ENCODE data around the gene KIRREL3. TPM values are rescaled to one million over a fixed set of nuclear protein-coding genes. Genes with fewer than 3 reads are reported as not detected.

KIRREL3 gene
- total and polyA plus RNA-seq, 2 of the 8 experiments (the other 6 are each of a cell fraction or from before 2014, with no cell fraction given), result 0.29 to 0.32 TPM

DNA sequence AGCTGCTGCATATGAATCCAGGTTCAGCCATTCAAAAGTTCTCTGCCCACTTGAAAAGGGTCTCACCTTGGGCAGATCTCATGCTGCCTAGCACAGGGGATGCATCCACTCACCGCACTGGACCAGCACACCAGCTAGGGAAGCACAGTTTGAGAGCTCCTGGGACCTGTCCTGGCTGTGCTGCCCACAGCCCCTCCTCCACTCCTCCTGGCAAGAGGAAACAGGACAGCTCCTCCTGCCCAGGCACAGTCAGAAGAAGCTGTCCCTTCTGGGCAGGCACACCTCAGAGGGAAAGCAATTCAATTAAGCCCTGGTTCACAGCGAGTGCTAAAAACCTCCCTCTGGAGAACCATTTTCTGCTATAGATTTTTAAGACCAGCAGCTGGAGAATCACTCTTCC, 498.4 kb downstream of the KIRREL3 start:
- Histone ChIP-seq H3K56ac (replicated peaks; ENCODE audit: insufficient read length, low read depth, low read length) (no peak overlapping the region), H4K8ac (ENCODE audit: extremely low read depth, insufficient read depth, low read length) (no peak overlapping the region), H3K23ac (ENCODE audit: insufficient read length) (no peak overlapping the region), H3K9me3 (ENCODE audit: insufficient read depth in 2 of 2, low read depth in 1 of 2, low read length in 1 of 2) (peaks cover 2 to 5% of the 10 kb centered on the region in 2 experiments; a peak in 1 of 4 replicates), H3K79me1 (ENCODE audit: low read depth, low read length) (0 out of 2 replicates have a peak, but pooled peaks cover 3% of the 10 kb centered on the region), H3K79me2 (ENCODE audit: control insufficient read depth in 1 of 2, insufficient read depth in 2 of 2, low read length in 2 of 2) (no peaks in the 10 kb centered on the region), H3K4ac (replicated peaks; ENCODE audit: insufficient read length, low read depth, low read length) (peak overlapping the region; percentile 3), H3K4me1 (replicated peaks in 1 of 4; ENCODE audit: control insufficient read depth in 3 of 4, insufficient read depth in 4 of 4, low read length in 3 of 4) (peaks cover 2 to 22% (median 6%) of the 10 kb centered on the region in 4 experiments), H2BK5ac (ENCODE audit: low read depth, low read length) (peak overlapping the region; percentile 28; the same call in 1 of the 2 replicates), H2BK20ac (ENCODE audit: low read length) (no peak overlapping the region), H3K27me3 (replicated peaks in 1 of 4; ENCODE audit: control insufficient read depth in 3 of 4, extremely low read depth in 1 of 4, insufficient read depth in 3 of 4, low read length in 3 of 4) (no peaks in the 10 kb centered on the region), H2AK5ac (ENCODE audit: low read depth, low read length) (no peak overlapping the region), H3K9ac (replicated peaks in 1 of 4; ENCODE audit: extremely low read depth in 1 of 4, low read depth in 3 of 4, low read length in 3 of 4) (no peak overlapping the region), H3K18ac (ENCODE audit: extremely low read depth, low read length) (0 out of 2 replicates have a peak overlapping the region, but pooled peaks have one; percentile 72), H4K91ac (replicated peaks; ENCODE audit: insufficient read length, low read length) (peak overlapping the region; percentile 1), H3K36me3 (ENCODE audit: control insufficient read depth in 2 of 4, insufficient read depth in 4 of 4, low read length in 3 of 4) (no peaks in the 10 kb centered on the region), H4K5ac (ENCODE audit: insufficient read length, low read depth, low read length) (no peak overlapping the region), H2BK120ac (replicated peaks; ENCODE audit: low read depth, low read length) (no peak overlapping the region), H2BK15ac (ENCODE audit: low read length) (peak overlapping the region; percentile 89; the same call in 1 of the 2 replicates), H3K4me3 (ENCODE audit: extremely low read depth in 1 of 4, insufficient read depth in 2 of 4, low read depth in 3 of 4, low read length in 4 of 4) (no peak overlapping the region), H3K23me2 (ENCODE audit: low read depth, low read length) (no peaks in the 10 kb centered on the region), H4K20me1 (replicated peaks in 1 of 2; ENCODE audit: control insufficient read depth in 1 of 2, insufficient read depth in 2 of 2, low read length in 2 of 2) (no peaks in the 10 kb centered on the region), H2AFZ (ENCODE audit: low read length) (no peak overlapping the region), H3K27ac (ENCODE audit: low read depth, low read length) (no peak overlapping the region), H3K14ac (ENCODE audit: insufficient read length) (no peak overlapping the region), H3K4me2 (ENCODE audit: insufficient read depth in 1 of 2, low read depth in 2 of 2, low read length in 2 of 2) (no peak overlapping the region), H2BK12ac (ENCODE audit: low read depth, low read length) (peak overlapping the region; percentile 94; the same call in 1 of the 2 replicates)
- 60% methylated on average over 2 of the region's 2 CpGs; no CpG with 5 or more reads in 1 of the 2 experiments for WGBS, 2 experiments (ENCODE audit: extremely low coverage in 1 of 2, insufficient coverage in 1 of 2, insufficient read length in 1 of 2, insufficient replicate concordance in 2 of 2, low coverage in 1 of 2, low lambda C conversion rate in 2 of 2, missing lambda C conversion rate in 1 of 2)
- no peak for TF ChIP-seq POLR2AphosphoS5 (IDR thresholded peaks at IDR 0.05; ENCODE audit: low read depth, low read length)
- DNase-seq (ENCODE audit: low read depth in 1 of 2, low spot score in 2 of 2) (no peak), FAIRE-seq (no peak)
- POLR2A ChIA-PET (ENCODE audit: partially characterized antibody), result interaction anchor here (0.6 kb wide), 1 partner anchor 28 kb away, joined by 3 read pairs; no protein-coding TSS in a partner anchor
- CTCF ChIA-PET (ENCODE audit: partially characterized antibody), result interaction anchor here (0.6 to 3.5 kb wide), 6 partner anchors 13 to 105 kb away, joined by 3 to 14 read pairs (median 6); no protein-coding TSS in a partner anchor

Measured in H1 (cell line).